ENCODE results near the gene ITGAV. TPM values are rescaled to one million over a fixed set of nuclear protein-coding genes. Genes with fewer than 3 reads are reported as not detected.
A peak's percentile ranks its signal among the peaks of the same experiment; 100 is the strongest.

The ITGAV gene
- total RNA-seq, 1 experiment from 2014 or later, result 26.9 TPM

- Histone ChIP-seq H3K9ac (ENCODE audit: extremely low read depth, insufficient read length, low read length) (no peak overlapping the region), H3K4me2 (ENCODE audit: insufficient read depth, insufficient read length, low read length) (no peak overlapping the region), H3K18ac (ENCODE audit: insufficient read length, low read depth, low read length) (no peak overlapping the region), H2AFZ (ENCODE audit: low read length) (no peak overlapping the region), H2AK5ac (ENCODE audit: insufficient read length, low read length) (no peak overlapping the region), H3T11ph (ENCODE audit: low read length) (no peak overlapping the region), H2BK5ac (ENCODE audit: insufficient read length, low read length) (no peak overlapping the region), H2BK120ac (ENCODE audit: low read depth, low read length, poor library complexity, severe bottlenecking) (no peak overlapping the region), H4K8ac (replicated peaks; ENCODE audit: insufficient read length, low read depth, low read length) (no peak overlapping the region), H3K23me2 (ENCODE audit: insufficient read length, low read depth, low read length, poor library complexity, severe bottlenecking) (no peaks in the 10 kb centered on the region), H3K4me1 (ENCODE audit: insufficient read depth, low read length) (peaks cover 5% of the 10 kb centered on the region; the same call in 1 of the 2 replicates), H3K4ac (ENCODE audit: low read depth, low read length) (no peak overlapping the region), H2BK12ac (ENCODE audit: insufficient read length, low read depth, low read length) (no peak overlapping the region), H3K23ac (ENCODE audit: insufficient read length, low read depth, low read length) (no peak overlapping the region), H4K20me1 (ENCODE audit: control insufficient read depth, insufficient read depth, insufficient read length) (no peaks in the 10 kb centered on the region), H3K56ac (ENCODE audit: insufficient read length, low read depth, low read length) (no peak overlapping the region), H3K14ac (ENCODE audit: insufficient read depth, low read length) (no peak overlapping the region), H3K79me2 (ENCODE audit: insufficient read depth, low read length) (no peaks in the 10 kb centered on the region), H2BK15ac (ENCODE audit: low read depth, low read length) (no peak overlapping the region), H2BK20ac (ENCODE audit: low read depth, low read length, poor library complexity, severe bottlenecking) (no peak overlapping the region), H4K5ac (ENCODE audit: insufficient read length, low read depth, low read length) (no peak overlapping the region), H3K79me1 (ENCODE audit: insufficient read depth, low read depth, low read length, poor library complexity, severe bottlenecking) (no peaks in the 10 kb centered on the region), H3K27me3 (ENCODE audit: insufficient read depth, low read length) (no peaks in the 10 kb centered on the region), H4K91ac (ENCODE audit: insufficient read length, low read depth, low read length) (no peak overlapping the region), H3K9me3 (ENCODE audit: control insufficient read depth, low read depth, low read length) (no peaks in the 10 kb centered on the region), H3K27ac (ENCODE audit: insufficient read length, low read depth, low read length) (no peak overlapping the region)
- TF ChIP-seq CTCF (conservative IDR thresholded peaks at IDR 0.05), result no peak
- Mint-ChIP-seq H3K27me3 (ENCODE audit: low read depth) (no peaks in the 10 kb centered on the region), H3K36me3 (ENCODE audit: insufficient read depth in 1 of 3, low read depth in 3 of 3) (no peaks in the 10 kb centered on the region), H3K4me1 (peaks cover 11 to 12% of the 10 kb centered on the region in 2 experiments), H3K27ac (peak overlapping the region; percentile 21 to 90 (median 46); a peak in 4 of 7 replicates), H3K4me3 (no peak overlapping the region), H3K9me3 (no peaks in the 10 kb centered on the region)
- WGBS (ENCODE audit: extremely low coverage, insufficient read length, low lambda C conversion rate), result no CpG with 5 or more reads among the region's 3 CpGs
- DNase-seq, result no peak
Measured at GRCh38 chr2:186543561-186544131, 46.2 kb upstream of the ITGAV start.
